SK-N-SH treated with all-trans-retinoic acid at 6 μM for 48 hours (cell line): ENCODE results near the gene NKAPL.

Experiments used
- ZFP3 ChIP-seq: fragments of 250-450 bp; sonication (Bioruptor Pico); IDR thresholded peaks from 2 replicates; pipeline ENCODE4 v1.5.0; 2020; ENCODE audit warnings: mild to moderate bottlenecking, moderate library complexity
- ZNF8 ChIP-seq: fragments of 450-650 bp; formaldehyde crosslinking; IDR thresholded peaks from 2 replicates; pipeline ENCODE4 v1.5.0; 2020; ENCODE audit warnings: mild to moderate bottlenecking, moderate library complexity
- TF ChIP-seq, protein P1 (sequence below): fragments of 250-450 bp; sonication (Bioruptor Pico); IDR thresholded peaks from 2 replicates; pipeline ENCODE4 v1.5.0; 2020; ENCODE audit warnings: mild to moderate bottlenecking, moderate library complexity

- TF ChIP-seq, protein P1, sequence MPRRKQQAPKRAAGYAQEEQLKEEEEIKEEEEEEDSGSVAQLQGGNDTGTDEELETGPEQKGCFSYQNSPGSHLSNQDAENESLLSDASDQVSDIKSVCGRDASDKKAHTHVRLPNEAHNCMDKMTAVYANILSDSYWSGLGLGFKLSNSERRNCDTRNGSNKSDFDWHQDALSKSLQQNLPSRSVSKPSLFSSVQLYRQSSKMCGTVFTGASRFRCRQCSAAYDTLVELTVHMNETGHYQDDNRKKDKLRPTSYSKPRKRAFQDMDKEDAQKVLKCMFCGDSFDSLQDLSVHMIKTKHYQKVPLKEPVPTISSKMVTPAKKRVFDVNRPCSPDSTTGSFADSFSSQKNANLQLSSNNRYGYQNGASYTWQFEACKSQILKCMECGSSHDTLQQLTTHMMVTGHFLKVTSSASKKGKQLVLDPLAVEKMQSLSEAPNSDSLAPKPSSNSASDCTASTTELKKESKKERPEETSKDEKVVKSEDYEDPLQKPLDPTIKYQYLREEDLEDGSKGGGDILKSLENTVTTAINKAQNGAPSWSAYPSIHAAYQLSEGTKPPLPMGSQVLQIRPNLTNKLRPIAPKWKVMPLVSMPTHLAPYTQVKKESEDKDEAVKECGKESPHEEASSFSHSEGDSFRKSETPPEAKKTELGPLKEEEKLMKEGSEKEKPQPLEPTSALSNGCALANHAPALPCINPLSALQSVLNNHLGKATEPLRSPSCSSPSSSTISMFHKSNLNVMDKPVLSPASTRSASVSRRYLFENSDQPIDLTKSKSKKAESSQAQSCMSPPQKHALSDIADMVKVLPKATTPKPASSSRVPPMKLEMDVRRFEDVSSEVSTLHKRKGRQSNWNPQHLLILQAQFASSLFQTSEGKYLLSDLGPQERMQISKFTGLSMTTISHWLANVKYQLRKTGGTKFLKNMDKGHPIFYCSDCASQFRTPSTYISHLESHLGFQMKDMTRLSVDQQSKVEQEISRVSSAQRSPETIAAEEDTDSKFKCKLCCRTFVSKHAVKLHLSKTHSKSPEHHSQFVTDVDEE (CRISPR knock-in tag): no peak
- no peak for TF ChIP-seq ZNF8 (CRISPR knock-in tag)
- TF ChIP-seq ZFP3 (CRISPR knock-in tag): no peak
Measured at GRCh38 chr6:28254121-28254519, 5.0 kb upstream of the NKAPL start.
